IPS DF 19.7 (cell line): ENCODE data around the gene CHMP4B.
A peak's percentile ranks its signal among the peaks of the same experiment; 100 is the strongest.

Experiments used
- DNase-seq: peaks from one replicate; pipeline ENCODE4 v3.0.0-alpha.2; 2013; ENCODE audit warnings: low read depth, low spot score

The CHMP4B gene

DNA sequence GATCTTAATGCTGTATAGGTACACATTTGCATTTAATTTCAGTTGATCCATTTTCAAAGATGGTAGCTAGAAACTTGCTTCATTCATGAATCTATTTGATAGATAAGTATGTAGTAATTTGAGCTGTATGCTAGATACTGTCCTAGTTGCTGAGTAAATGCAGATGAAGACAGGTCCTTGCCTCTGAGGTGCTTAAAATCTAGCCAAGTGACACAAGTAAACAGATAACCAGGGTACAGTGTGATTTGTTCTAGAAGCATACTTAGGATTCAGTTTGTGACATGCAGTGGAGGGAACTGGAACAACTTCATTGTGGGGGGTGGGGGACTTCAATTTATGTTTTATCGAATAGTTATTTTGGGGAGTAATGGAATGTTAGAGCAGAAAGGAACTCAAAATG is 9.2 kb downstream of the CHMP4B start:
- DNase-seq = no peak

DNA sequence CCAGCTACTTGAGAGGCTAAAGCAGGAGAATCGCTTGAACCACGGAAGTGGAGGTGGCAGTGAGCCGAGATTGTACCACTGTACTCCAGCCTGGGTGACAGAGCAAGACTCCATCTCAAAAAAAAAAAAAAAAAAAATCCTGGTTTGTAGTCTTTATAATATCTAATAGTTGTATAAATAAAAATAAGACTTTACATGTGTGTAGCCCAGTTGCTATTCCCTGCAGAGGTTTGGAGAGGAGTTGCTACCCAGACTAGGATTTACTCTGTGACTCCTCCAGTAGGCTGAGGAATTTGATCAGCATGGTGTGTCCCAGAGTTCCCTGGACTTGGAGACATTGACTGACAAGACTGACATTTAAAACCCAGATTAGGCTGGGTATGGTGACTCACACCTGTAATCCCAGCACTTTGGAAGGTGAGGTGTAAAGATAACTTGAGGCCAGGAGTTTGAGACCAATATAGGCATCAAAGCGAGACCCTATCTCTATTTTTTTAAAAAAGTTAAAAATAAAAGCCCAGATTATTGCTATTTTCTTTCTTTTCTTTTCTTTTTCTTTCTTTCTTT is 10.2 kb downstream of the CHMP4B start:
- no peak for DNase-seq

DNA sequence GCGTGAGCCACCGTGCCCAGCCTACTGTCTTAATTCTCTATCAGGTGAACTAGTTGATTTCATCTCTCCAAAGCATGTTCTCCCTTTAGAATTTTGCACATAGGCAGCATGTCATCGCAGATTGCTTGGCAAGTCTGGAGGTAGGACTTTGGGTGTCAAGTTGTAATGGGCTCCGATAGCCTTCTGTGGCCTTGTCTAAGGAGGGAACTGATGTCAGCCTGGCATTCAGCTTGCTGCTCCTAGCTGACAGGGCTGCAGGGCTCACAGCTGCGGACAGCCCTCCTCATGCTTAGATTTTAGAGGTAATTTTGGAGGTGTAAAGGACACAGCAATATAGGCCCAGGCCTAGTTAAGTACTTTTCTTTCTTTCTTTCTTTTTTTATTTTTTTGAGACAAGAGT is 11.3 kb downstream of the CHMP4B start:
- no peak for DNase-seq

DNA sequence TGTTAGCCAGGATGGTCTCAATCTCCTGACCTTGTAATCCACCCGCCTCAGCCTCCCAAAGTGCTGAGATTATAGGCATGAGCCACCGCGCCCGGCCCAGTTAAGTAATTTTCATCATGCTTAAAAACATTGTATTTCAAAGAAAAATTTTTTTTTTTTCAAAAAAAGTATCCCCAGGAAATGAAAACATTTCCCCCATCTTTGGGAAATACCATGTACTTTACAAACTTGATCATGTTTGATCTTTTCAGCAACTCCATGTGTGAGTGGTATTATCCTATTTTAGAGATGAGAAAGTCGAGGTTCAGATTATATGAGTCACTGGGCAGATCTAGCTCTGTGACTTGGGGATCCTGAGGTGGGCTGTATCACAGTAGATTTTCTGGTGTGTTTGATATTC is 11.8 kb downstream of the CHMP4B start:
- DNase-seq = no peak

DNA sequence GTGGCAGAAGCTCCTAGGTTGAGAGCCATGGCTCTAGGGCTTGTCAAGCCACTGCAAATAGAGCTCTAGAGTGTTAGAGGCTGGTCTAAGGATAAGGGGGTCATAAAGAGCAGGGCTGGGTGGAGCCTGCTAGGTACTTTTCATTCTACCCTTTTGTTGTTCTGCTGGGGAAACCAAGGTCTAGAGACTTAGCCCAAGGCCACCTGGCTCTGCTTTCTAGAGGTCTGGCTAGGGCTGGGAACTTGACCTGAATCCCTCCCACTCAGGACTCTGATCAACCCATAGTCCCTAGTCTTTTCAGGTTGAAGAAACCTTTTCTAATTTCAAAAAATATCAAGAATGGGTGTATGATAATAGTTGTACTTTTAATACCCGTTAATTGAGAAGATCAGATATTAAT is 13.7 kb downstream of the CHMP4B start:
- no peak for DNase-seq

DNA sequence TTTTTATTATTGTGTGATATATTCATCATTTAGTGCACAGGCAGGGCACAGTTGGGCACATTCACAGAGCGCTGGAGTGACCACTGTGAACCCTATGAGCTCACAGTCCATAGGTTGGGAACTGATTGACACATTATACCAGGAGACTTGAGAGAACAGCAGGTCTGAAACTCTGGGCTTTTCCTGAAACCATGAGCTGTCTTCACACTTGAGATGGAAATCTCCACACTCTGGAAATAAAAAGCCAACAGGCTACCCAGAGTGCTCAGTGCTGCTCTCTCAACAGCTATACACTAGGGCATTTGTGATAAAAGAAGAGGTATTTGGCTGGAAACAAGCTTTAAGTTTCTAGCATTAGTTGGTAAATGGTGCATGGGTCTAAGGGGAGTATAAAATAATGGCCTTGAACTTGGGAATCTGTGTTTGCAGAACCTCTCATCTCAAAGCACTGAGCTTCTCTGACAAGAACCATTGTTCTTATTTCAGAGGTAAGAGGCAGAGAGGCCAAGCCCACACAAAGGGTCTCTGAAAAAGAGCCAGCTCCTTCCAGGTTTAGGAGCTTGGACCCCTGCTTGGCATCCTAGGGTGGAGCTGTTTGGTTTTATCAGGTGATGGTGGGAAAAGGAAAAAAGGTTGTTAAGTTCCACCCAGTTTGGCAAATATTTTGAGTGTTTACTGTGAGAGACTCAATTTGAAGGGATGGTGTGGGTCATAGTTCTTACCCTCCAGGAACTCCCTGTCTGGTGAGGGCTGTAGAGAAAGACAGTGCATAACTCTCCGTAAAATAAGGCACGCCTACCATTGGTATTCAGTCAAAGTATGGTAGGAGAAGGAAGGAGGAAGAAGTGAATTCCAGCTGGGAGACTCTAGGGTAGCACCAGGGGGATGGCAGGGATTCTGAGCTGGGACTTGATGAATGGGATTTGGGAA is 14.5 kb downstream of the CHMP4B start:
- no peak for DNase-seq

DNA sequence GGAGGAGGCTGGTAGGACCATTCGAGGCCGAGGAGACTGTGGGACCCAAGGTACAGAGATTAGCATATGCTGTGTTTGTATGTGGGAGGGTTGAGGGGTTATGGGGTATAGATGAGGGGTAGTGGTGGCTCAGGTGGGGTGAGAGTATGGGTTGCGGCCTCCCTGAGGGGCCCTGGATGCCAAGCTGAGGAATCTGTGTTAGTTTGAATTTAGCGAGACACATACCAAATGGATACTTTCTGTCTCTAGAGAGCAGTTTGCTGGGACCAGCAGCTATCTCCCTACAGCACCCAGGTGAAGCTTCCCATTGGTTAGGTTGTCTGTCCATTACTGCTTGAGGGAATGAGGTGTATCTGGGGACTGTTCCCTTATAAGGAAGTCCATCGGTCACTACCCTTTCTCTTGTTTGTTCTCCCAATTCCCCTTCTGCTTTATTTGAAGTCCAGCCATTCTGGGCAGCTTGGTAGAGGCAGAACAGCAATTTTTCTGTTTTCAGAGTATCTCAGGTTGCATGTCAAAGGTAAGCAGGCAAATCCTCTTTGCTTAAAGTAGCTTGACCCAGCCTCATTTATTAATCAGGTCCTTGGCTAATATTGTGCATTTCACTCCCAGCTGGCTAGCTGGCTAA is 15.2 kb downstream of the CHMP4B start:
- peak; percentile 88 for DNase-seq

DNA sequence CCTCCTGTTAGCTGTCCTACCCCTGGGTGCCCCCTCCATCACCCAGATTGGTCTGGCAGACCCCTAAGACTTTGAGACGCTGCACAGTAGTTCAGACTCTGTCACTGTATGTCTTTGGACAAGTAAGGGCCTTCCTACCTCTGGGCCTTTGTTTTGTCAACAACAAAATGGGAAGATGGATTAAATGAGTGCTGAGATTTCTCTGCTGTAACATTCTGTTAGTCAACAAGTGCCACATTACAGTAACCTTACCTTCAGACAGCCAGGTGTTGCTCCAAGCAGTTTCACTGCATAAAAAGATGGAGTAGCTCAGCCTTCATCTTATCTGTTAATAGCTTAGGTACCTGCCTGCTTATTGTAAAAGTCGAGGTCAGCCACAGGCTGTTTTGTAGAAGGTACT is 16.0 kb downstream of the CHMP4B start:
- no peak for DNase-seq

DNA sequence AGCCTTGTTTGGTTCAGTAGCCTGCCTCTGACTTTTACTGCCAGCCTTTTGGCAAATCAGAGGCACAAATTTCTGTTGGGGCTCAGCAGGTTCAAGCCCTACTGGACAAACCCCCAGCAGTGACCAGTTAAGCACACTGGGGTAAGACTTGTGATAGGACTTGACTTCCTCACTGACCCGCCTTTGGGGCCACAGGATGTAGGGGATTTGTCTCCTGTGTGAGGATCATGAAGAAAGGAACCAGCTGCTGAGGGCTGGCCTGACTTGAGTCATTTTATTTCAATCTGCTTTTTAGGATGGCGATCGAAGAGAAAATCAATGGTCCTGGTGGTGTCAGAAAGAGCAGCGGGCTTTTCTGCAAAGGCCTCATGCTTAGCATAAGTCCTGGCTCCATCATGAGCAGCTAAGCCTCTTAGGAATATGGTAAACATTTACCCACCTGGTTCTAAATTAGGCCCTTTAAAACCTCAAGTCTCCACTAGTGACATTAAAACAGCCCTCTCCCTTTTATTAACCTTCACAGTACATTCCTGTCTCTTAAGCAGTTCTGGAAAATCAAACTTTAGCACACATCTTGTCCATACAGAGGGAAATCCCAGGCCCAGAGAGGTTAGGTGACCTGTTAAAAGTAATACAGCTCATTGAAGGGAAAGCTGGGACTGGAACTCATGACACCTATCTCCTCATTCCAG is 16.6 kb downstream of the CHMP4B start:
- DNase-seq = no peak

DNA sequence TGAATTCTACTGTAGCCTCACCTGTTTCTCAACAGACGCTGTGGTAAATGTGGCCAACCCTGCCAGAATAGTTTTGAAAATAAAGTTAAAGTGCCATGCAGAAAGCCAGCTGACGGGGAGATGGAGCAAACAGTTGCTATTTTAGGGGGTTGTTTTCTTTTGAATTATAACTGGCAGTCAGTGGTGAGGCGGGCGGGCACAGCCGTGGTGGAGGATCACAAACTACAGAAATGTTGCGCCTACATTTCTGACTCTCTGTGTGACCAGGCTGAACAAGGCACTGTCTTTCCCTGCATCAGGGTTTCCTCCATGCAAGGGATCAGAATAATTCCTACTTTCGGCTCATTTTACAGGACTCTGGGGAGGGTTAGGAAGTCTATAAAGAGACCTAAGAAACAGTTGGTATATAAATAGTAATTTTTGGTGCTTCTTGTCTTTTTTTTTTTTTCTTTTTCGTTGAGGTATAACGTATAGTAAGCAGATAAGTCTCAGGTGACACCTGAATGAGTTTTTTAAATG is 17.2 kb downstream of the CHMP4B start:
- DNase-seq = no peak

DNA sequence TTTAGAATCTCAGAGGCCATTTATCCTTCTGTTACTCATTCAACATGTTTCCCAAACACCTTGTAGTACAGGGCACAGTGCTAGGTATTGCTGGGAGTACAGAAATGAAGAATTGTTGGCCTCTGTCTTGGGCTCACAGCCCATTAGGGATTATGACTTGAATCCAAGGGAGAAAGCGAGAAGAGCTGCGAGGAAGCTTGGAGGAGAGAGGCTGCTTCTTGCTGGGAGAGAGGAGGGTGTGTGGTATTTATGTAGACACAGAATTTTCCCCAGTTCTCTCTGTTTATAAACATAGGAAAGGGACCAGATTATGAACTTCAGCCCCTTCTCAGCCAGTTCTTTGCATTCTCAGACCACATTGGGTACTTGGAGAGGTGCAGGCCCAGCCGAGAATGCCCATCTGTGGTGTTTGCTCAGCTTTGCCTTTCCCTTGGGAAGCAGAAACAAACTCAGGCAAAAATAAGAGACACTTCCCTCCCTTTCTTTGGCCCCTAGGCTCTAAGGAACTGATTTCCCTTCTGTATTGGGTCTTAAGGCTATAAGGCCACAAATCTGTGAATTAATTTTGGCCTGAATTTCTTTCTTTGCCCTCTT is 17.9 kb downstream of the CHMP4B start:
- DNase-seq = no peak

DNA sequence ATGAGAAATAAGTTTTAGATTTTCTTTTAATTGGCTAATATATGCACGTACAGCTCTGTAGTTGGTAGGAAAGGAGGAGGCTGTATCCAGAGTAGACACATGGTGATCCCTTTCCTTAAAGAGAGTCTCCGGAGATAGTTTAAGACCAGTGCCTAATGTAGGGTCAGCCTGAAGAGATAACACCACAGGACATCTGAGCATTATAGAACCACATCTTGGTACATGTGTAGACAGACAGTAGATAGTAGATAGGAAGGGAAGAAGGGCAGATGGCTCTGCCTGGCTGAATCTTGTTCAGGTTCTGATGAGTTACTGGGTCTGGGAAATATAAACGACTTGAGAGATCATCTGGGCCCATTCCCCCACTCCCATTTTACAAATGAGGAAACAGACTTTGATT is 18.5 kb downstream of the CHMP4B start:
- no peak for DNase-seq

DNA sequence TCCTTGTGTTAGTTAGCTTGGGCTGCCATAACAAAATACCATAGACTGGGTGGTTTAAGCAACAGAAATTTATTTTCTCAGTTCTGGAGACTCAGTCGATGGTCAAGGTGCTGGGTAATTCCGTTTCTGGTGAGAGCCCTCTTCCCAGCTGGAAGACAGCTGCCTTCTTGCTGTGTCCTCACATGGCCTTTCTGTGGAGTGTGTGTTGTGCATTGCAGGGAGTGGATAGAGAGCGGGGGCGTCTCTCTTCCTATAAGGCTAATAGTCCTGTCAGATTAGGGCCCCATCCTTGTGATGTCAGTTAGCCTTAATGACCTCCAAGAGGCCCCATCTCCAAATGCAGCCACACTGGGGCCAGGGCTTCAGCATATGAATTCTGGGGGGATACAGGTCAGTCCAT is 19.2 kb downstream of the CHMP4B start:
- no peak for DNase-seq

DNA sequence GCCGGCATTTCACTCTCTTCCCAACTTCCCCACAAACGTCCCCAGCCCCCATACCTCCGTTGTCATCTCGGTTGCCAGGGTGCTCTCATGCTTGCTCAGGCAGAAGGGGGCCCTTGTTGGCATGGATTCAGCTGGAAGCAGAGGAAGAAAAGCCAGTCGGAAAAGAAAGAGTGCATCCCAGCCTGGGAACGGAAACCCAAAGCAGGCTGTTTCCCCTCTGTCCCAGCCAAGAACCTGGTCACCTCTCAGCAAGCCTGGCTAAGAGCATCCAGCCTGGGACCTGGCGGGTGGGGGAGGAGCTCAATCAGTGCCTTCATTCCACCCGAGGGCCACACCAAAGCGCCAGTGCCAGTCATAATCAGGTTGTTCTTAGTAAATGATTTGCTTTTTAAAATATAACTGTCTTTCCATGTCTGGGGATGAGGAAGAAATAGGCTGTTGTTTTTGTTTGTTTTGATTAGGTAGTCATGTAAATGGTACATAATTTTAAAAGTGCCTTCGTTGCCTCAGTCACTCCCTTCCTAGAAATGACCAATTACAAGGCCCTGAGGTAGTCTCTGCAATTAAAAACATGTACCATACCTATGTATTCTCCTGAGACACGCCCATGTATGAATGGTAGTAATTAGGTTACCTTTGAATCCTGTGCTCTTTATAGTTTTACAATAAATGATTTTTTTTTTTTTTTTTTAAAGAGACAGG is 21.1 kb downstream of the CHMP4B start:
- DNase-seq = no peak

DNA sequence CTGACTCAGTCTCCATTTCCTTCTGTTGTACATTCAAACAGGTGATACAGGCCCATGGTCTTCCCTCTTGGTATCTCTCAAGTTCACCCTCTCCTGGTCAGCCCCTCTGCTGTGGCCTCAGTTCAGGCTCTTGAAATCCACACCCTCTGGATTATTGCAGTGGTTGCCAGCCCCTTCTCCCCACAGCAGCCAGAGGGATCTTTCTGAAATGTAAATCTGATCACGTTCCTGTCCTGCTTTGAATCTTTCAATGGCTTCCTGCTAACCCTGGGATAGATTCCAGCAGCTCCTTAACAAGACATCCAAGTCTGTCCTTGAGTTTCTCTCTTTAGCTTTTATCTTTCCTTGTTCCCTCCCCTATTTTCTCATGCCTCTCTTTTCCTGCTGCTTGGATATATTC is 22.2 kb downstream of the CHMP4B start:
- no peak for DNase-seq

DNA sequence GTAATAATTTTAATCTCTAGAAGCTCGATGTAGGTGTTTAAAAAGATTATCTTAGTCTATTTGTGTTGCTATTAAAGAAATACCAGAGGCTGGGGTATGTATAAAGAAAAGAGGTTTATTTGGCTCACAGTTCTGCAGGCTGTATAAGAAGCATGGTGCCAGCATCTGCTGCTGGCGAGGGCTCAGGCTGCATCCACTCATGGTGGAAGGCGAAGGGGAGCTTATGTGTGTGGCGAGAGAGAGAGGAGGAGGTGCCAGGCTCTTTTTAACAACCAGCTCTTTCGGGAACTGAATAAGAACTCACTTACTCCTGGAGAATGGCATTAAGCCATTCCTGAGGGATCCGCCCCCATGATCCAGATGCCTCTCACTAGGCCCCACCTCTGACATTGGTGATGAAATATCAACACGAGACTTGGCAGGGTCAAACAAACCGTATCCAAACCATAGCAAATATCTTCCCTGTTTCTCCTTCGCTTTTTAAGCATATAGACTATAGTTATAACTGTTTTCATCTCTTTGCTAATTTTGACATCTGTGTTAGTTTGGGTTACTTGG is 24.5 kb downstream of the CHMP4B start:
- no peak for DNase-seq

DNA sequence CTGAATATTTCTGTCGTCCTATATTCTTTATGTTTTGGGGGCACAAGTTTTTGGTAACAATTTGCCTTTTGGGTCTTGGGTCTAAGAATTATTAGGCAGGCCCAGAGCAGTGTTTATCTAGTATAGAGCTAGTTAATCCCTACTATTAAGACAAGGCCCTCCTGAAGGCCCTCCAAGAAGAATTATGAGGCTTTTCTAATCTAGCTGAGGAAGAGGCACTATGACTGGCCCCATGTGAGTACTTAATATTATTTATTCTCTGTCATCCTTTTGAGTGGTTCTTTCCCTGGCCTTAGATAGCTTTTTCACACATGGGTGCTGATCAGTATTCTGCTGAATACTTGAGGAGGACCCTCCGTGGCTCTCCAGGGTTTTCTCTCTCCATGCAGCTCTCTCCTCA is 25.1 kb downstream of the CHMP4B start:
- no peak for DNase-seq

DNA sequence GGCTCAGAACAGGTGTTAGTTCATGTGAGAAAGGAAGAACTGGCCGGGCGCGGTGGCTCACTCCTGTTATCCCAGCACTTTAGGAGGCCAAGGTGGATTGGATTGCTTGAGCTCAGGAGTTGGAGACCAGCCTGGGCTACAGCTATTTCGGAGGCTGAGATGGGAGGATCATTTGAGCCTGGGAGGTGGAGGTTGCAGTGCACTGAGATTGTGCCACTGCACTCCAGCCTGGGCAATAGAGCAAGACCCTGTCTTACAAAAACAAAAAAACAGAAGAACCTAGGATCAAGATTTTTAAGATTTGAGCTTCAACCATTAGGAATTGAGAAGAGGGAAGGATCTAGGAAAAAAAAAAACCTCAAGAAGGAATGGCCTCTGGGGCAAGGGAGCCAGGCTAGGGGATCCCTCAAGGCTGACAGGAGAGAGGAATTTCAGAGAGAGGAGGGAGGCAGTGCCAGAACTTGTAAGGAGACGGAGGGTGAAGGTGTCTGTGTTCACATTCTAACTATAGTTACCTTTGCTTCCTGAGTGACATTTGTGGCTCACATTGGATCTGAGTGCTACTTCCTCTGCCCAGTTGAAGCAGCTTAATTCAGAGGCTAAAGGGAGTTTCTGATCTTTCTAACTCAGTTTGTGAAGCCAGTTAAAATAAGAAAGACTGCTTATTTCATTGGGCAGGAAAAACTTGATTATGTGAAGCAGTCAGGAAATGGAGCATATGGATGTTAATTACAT is 26.1 kb downstream of the CHMP4B start:
- no peak for DNase-seq

DNA sequence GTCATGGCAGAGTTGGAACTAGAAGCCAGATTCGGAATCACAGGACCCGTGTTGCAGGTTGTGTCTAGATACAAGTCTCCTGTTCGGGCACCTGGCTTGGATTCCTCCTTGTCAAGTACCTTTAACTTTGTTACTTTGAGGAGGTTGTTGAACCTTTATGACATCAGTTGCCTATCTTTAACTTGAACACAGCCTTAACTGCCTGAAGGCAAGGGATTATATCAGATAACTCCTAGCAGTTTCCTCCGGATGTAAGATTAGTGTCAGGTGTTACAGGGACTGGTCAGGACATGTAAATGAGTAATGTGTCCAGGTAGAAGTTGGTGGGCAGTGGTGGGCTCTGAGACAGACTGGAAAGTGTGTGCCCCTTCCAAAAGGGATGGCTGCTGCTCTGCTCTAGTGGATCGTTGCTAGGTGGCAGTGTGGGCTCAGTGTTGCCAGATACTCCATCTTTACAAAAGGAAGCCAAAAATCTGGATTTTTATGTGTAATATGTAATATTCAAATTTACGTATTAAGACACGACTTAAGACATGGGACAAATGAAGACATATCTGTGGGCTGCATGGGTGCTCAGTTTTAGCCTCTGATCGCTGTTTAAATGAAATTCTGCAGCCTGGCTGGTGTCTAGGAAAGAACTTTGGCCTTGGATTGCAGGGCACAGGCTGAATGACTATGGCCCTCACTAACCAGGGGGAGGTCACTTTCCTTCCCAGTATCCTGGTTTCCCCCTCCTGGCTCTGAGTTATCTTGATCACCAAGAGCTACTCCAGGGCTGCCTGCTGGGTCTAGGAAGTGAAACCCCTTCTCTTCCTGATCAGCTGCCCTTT is 27.1 kb downstream of the CHMP4B start:
- DNase-seq = no peak
